ENCODE data around the gene IFIH1. TPM values are rescaled to one million over a fixed set of nuclear protein-coding genes. Genes with fewer than 3 reads are reported as not detected.

The IFIH1 gene
- total RNA-seq, 2 donors from 2014 or later, result 50.3 to 56.0 TPM

DNA sequence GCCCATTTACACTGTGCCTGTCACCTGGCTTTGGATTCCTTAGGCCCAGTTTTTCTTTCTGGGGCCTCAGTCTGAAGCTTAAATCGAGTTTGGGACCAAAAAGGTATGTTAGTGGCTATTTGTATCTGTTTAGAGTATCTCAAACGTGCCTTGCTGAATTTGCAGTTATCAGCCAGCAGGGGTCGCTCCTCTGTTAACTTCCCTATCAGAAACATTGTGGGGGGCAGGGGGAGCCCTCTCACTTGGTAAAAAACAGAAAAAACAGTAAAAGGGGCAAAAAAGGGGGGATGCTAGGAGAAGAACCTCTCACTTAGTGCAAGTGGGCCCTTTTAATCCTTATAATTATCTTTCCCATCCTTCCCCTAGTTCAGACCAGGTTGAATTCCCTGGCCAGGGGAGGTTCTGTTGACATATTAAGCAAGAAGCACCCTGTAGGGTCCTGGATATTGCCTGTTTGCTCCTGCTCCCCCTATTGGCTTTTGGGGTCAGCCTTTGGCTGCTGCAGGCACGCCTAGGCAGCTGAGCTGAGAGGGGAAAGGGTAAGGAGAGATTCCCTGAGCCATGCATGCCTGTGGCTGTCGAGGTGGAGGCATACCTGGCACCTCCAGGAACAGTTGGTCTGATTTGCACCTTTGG lies 8.8 kb upstream of the IFIH1 start:
- DNase-seq (no peak), ATAC-seq (no peak)

DNA sequence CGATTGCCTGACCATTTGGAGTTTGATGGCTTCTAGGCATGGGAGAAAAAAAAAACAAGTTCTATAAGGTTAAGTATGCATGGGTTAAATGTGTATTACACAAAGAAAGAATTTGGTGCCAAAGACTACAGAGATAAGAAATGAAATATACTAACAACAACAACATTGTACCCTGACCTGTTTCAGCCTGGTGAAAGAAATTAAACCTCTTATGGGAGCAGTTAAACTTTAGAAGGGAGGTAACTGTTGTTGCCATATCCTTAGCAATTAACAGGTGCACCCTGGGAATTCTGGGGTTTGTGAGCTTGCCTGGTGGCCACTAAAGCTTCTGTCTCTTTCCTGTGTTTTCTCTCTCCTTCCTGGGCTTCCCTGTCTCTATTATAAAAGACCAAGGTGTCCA lies 6.5 kb upstream of the IFIH1 start:
- no peaks in the 10 kb centered on the region for H3K36me3 Mint-ChIP-seq (ENCODE audit: low read depth)
- DNase-seq (no peak), ATAC-seq (no peak)
- no peaks in the 10 kb centered on the region for H3K9me3 ChIP-seq (ENCODE audit: control insufficient read depth, low read length, poor library complexity, severe bottlenecking)
- no peak overlapping the region for H3K27ac Mint-ChIP-seq
- H3K4me3 Mint-ChIP-seq, result no peak overlapping the region
- H3K4me1 Mint-ChIP-seq, result peaks cover 12% of the 10 kb centered on the region
- no peaks in the 10 kb centered on the region for H3K27me3 Mint-ChIP-seq

More for the DNA sequence above, 8.8 kb upstream of the IFIH1 start:
- Mint-ChIP-seq H3K4me1 (peaks cover 3% of the 10 kb centered on the region), H3K36me3 (ENCODE audit: low read depth) (no peaks in the 10 kb centered on the region), H3K4me3 (no peak overlapping the region), H3K27ac (no peak overlapping the region), H3K27me3 (no peaks in the 10 kb centered on the region)
- H3K9me3 ChIP-seq (ENCODE audit: control insufficient read depth, low read length, poor library complexity, severe bottlenecking), result no peaks in the 10 kb centered on the region

DNA sequence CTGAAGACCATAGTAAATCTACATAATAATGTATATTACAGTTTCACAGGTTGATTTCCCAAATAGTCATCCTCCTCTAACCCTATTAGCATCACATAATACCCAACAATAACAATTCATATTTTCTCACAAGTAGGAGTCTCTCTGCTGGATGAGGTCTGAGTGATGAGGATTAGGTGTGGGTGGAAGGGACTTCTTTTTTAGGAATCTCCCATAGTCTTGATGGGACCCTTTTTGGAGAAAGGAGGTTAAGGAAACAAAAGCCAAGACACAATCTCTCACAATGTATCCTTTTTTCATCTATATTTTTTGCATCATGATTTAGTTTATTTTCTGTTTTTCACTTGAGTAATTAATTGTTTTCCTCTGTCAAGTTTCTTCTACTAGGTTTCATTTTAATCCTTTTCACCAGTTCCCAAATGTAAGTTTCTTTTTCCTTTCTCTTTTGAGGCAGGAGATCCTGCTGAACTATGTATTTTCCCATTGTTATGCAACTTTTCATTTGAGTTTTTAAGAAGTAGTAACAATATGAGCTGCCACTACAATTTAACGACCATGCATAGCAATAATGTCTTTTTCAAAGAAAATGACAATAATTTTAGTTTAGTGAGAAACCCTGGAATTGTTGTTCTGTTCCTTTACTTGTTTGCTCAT lies 2.5 kb upstream of the IFIH1 start:
- peaks cover 2% of the 10 kb centered on the region for H3K36me3 Mint-ChIP-seq (ENCODE audit: low read depth)
- H3K27me3 Mint-ChIP-seq, result no peaks in the 10 kb centered on the region
- H3K9me3 ChIP-seq (ENCODE audit: control insufficient read depth, low read length, poor library complexity, severe bottlenecking), result no peaks in the 10 kb centered on the region
- H3K4me1 Mint-ChIP-seq, result peaks cover 26% of the 10 kb centered on the region
- H3K4me3 Mint-ChIP-seq, result no peak overlapping the region
- no peak for ATAC-seq
- DNase-seq, result no peak
- H3K27ac Mint-ChIP-seq, result peak overlapping the region; percentile 99

DNA sequence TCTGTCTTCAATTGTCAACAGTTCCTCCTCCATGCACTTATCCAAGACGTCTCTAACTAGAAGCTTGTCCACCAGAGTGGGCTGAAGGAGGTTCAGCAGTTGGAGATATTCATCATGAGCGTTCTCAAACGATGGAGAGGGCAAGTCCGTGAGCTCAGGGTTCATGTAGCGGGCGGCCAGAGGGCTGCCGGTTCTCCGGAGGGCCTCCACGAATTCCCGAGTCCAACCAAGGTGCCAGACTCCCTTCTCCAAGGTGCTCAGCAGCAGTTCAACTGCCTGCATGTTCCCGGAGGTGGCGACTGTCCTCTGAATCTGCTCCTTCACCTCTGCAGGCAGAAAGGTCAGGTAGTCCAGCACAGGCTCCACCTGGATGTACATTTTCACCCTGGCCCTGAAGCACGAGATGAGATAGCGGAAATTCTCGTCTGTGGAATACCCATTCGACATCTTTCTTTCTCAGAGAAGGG lies 590 bp downstream of the IFIH1 start:
- Mint-ChIP-seq H3K4me1 (peaks cover 45% of the 10 kb centered on the region), H3K27ac (peak overlapping the region; percentile 99), H3K27me3 (no peaks in the 10 kb centered on the region), H3K4me3 (peak overlapping the region; percentile 95), H3K36me3 (ENCODE audit: low read depth) (peaks cover 2% of the 10 kb centered on the region)
- no peaks in the 10 kb centered on the region for H3K9me3 ChIP-seq (ENCODE audit: control insufficient read depth, low read length, poor library complexity, severe bottlenecking)
- DNase-seq (peak; percentile 11 to 22 (median 14)), ATAC-seq (no peak)

DNA sequence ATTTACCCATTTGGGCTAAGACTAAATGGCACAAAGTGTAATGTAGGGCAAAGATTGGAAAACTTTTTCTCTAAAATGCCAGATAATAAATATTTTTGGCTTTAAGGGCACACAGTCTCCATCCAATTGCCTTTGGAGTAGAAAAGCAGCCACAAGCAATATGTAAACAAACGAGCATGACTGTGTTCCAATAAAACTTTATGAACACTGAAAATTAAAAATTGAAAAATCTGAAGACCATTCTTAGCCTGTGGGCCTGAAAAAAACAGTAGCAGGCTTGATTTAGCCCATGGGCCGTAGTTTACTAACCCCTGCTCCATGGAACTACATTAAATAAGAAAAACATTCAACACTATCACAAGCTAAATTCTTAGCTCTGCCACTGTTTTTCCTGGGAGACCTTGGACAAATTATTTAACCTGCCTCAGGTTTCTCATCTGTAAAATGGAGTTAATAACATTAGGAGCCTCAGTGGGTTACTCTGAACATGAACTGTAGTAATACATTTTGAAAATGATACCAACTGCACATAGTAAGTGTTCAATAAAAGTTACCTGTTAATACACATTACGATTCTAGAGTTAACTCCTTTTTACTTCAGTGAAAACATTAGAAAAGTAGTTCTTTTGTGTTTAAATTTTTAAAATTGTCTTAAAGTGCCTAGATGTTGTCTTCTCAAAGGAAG lies 1.3 kb downstream of the IFIH1 start:
- ATAC-seq (no peak), DNase-seq (no peak)
- H3K4me3 Mint-ChIP-seq, result peak overlapping the region; percentile 95
- peaks cover 2% of the 10 kb centered on the region for H3K36me3 Mint-ChIP-seq (ENCODE audit: low read depth)
- no peaks in the 10 kb centered on the region for H3K9me3 ChIP-seq (ENCODE audit: control insufficient read depth, low read length, poor library complexity, severe bottlenecking)
- H3K27me3 Mint-ChIP-seq, result no peaks in the 10 kb centered on the region
- H3K4me1 Mint-ChIP-seq, result peaks cover 50% of the 10 kb centered on the region
- peak overlapping the region; percentile 99 for H3K27ac Mint-ChIP-seq

DNA sequence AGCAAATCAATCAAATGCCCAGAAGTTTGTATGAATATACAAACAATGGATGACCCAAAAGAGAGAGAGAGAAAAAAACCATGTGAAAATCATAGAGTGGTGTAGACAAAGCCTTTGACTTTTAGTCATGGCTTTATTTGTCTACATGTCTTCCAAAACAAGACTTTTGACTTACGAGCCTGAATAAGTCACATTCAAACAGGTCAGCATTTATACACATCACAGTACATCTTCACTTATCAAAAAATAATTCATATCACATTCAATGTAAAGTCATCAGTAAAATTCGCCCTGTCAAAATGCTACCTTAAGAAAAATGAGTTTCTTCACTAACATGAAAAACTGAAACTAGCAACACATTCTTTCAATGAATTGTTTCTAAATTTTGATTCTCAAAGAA lies 1.9 kb downstream of the IFIH1 start:
- H3K27me3 Mint-ChIP-seq, result no peaks in the 10 kb centered on the region
- DNase-seq (no peak), ATAC-seq (no peak)
- H3K4me1 Mint-ChIP-seq, result peaks cover 54% of the 10 kb centered on the region
- peaks cover 2% of the 10 kb centered on the region for H3K36me3 Mint-ChIP-seq (ENCODE audit: low read depth)
- peak overlapping the region; percentile 99 for H3K27ac Mint-ChIP-seq
- H3K4me3 Mint-ChIP-seq, result peak overlapping the region; percentile 95
- no peaks in the 10 kb centered on the region for H3K9me3 ChIP-seq (ENCODE audit: control insufficient read depth, low read length, poor library complexity, severe bottlenecking)

DNA sequence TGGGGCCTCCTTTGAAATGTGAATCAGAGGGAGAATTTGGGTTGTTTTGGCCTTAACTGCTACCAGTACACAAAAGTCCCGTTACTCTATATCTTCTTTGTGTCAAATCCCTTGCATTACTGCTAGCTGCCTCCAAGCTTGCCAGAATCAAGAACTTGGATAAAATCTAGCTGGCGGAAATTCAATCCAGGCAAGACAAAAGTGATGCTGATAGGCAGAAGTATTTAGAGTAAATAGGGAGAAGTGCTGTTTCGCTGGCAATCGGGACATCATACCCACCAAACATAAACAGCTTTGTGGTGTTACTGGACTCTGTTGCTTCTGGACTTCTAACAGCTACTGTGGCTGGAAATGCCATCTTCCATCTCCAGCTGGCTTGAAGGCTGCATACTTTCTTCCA lies 2.5 kb downstream of the IFIH1 start:
- H3K9me3 ChIP-seq (ENCODE audit: control insufficient read depth, low read length, poor library complexity, severe bottlenecking), result no peaks in the 10 kb centered on the region
- H3K4me1 Mint-ChIP-seq, result peaks cover 50% of the 10 kb centered on the region
- H3K27me3 Mint-ChIP-seq, result no peaks in the 10 kb centered on the region
- H3K27ac Mint-ChIP-seq, result peak overlapping the region; percentile 99
- peaks cover 2% of the 10 kb centered on the region for H3K36me3 Mint-ChIP-seq (ENCODE audit: low read depth)
- peak overlapping the region; percentile 95 for H3K4me3 Mint-ChIP-seq
- no peak for ATAC-seq
- DNase-seq, result no peak

DNA sequence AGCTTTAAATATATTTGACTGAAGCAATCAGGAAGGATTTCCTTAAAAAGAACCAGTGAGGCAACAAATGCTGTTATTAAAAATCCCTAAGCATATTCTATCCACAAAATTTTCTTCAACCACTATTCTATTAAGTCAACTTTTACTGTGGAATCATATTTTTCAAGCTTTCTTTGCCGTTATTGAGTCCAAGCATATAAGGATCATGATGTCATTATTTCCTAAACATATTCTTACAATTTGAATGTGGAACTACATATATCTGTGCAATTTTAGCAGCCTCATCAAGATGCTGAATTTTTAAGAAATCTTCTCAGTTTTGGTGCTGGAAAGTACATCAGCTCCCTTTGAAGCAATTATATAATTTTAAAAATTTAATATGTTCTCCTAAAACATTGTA lies 5.6 kb downstream of the IFIH1 start:
- no peaks in the 10 kb centered on the region for H3K9me3 ChIP-seq (ENCODE audit: control insufficient read depth, low read length, poor library complexity, severe bottlenecking)
- H3K27me3 Mint-ChIP-seq, result no peaks in the 10 kb centered on the region
- no peaks in the 10 kb centered on the region for H3K36me3 Mint-ChIP-seq (ENCODE audit: low read depth)
- H3K27ac Mint-ChIP-seq, result peak overlapping the region; percentile 57
- H3K4me3 Mint-ChIP-seq, result no peak overlapping the region
- DNase-seq (no peak), ATAC-seq (no peak)
- H3K4me1 Mint-ChIP-seq, result peaks cover 58% of the 10 kb centered on the region

DNA sequence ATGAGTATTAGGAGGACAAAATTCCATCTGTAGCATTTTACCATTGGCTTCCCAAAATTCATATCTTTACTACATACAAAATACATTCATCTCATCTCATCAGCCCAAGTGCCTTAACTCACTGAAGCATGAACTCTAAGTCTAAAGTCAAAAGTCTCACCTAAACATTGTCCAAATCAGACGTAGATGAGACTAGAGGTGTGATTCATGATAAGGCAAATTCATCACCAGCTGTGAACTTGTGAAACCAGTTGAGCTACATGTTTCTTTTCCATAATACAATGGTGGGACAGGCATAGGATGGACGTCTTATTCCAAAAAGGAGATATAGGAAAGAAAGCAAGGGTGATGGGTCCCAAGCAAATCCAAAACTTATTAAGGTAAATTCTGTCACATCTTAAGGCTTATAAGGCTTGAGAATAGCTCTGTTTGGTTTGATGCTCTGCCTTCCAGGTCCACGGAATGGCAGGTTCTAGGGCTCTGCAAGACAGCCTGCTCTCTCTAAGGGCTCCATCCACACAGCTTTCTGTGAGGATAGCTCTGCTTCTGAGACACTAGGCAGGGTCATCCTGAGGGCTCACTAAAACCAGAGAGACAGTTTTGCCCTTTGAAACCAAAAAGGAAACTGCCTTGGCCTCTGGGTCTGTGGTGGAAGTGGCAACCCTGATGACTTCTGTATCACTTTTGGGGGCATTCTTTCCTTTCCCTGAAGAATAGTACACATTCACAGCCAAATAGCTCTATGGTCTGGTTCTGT lies 9.6 kb downstream of the IFIH1 start:
- no peaks in the 10 kb centered on the region for H3K36me3 Mint-ChIP-seq (ENCODE audit: low read depth)
- no peak for DNase-seq
- H3K4me1 Mint-ChIP-seq, result peaks cover 35% of the 10 kb centered on the region
- ATAC-seq, result no peak
- H3K4me3 Mint-ChIP-seq, result no peak overlapping the region
- no peaks in the 10 kb centered on the region for H3K27me3 Mint-ChIP-seq
- H3K27ac Mint-ChIP-seq, result peak overlapping the region; percentile 82
- no peaks in the 10 kb centered on the region for H3K9me3 ChIP-seq (ENCODE audit: control insufficient read depth, low read length, poor library complexity, severe bottlenecking)

DNA sequence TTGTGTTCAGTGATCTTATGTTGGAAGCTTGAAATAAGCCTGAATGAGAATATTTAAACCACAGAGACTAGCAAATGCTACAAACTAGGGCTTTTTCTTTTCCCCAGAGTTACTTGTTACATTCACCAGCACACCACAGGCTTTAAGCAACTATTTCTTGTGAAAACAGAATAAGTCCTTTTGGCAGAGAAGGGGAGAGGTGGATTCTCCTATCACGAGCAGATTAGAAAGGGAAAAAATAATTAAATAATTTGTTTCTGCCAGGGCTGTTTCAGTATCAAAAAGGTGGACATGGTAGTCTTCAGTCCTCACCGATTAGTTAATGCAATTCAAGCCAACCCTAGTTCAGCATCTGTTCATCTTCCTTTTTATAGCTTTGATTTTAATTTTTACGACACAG lies 12.6 kb downstream of the IFIH1 start:
- no peaks in the 10 kb centered on the region for H3K9me3 ChIP-seq (ENCODE audit: control insufficient read depth, low read length, poor library complexity, severe bottlenecking)
- DNase-seq, result no peak
- H3K27me3 Mint-ChIP-seq, result no peaks in the 10 kb centered on the region
- H3K36me3 Mint-ChIP-seq (ENCODE audit: low read depth), result no peaks in the 10 kb centered on the region
- H3K4me1 Mint-ChIP-seq, result peaks cover 24% of the 10 kb centered on the region
- ATAC-seq, result no peak
- H3K4me3 Mint-ChIP-seq, result no peak overlapping the region
- H3K27ac Mint-ChIP-seq, result no peak overlapping the region

DNA sequence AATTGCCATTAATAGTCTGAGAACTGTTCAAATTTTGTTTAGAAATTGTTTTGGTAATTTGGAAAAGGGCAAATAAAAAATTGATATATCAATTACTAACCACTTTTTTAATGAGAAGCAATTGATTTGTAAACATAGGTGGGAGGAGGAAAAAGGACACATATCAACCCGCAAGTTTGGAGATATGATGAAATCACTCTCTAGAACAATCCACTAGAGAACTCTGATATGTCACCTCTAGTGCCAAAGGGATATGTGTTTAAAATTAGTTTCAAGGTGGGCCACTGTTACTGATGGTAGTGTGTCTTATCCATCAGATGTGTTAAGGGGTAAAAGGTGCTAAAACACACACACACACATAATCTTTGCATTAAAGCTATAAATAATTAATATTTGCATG lies 16.6 kb downstream of the IFIH1 start:
- Mint-ChIP-seq H3K36me3 (ENCODE audit: low read depth) (no peaks in the 10 kb centered on the region), H3K27ac (no peak overlapping the region), H3K4me3 (no peak overlapping the region), H3K4me1 (peaks cover 6% of the 10 kb centered on the region), H3K27me3 (no peaks in the 10 kb centered on the region)
- H3K9me3 ChIP-seq (ENCODE audit: control insufficient read depth, low read length, poor library complexity, severe bottlenecking), result no peaks in the 10 kb centered on the region
- ATAC-seq (no peak), DNase-seq (no peak)

DNA sequence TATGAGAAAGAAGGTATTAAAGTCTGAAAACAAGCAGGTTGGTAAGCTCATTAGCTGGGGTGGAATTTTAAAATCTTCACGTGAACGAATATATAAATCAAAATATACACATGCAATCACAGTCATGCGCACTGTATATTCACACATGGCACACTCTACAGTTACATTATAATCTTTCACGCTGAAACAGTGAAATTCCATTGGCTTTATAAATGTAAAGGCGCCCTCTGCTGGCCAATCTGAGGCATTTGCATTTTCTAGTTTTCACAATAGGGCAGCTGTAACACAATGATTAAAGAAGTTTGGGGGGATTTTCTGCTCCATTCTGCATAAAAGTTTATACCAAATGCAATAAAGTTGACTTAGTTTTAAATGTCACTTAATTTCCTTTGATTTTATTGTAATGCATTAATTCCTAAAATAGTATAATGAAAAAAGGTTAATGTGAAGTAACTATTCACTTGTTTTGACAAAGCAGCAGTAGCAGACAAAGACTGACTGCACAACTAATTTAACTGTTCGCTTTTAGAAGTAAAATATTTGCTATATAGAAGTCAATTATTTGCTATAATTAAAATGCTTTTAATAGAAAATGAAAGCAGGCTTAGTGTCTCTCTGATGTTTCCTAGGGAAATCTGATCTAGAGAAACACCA lies 17.2 kb downstream of the IFIH1 start:
- Mint-ChIP-seq H3K4me1 (peaks cover 6% of the 10 kb centered on the region), H3K27me3 (no peaks in the 10 kb centered on the region), H3K27ac (no peak overlapping the region), H3K36me3 (ENCODE audit: low read depth) (no peaks in the 10 kb centered on the region), H3K4me3 (no peak overlapping the region)
- no peaks in the 10 kb centered on the region for H3K9me3 ChIP-seq (ENCODE audit: control insufficient read depth, low read length, poor library complexity, severe bottlenecking)
- peak; percentile 85 for ATAC-seq
- DNase-seq, result peak; percentile 27 to 44 (median 36)

DNA sequence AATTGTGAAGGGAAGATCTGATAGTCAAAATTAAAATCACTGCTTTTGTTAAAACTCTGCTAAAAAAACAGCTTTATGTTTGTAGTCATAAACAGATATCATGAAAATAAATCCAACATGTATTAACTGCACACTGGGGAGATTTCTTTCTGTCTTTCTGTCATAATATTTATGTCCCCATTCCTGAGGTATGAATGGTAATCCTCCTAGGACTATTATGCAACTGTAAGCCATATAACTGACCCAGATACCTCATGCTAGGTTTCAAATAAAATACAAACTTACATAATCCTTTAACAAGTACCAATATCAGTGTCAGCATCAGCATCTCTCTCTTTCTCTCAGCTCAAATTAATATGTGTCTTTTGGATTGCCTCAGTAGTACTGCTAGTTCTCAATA lies 18.2 kb downstream of the IFIH1 start:
- no peak overlapping the region for H3K27ac Mint-ChIP-seq
- peaks cover 3% of the 10 kb centered on the region for H3K36me3 Mint-ChIP-seq (ENCODE audit: low read depth)
- DNase-seq (no peak), ATAC-seq (no peak)
- H3K4me3 Mint-ChIP-seq, result no peak overlapping the region
- H3K27me3 Mint-ChIP-seq, result no peaks in the 10 kb centered on the region
- H3K4me1 Mint-ChIP-seq, result peaks cover 8% of the 10 kb centered on the region
- H3K9me3 ChIP-seq (ENCODE audit: control insufficient read depth, low read length, poor library complexity, severe bottlenecking), result no peaks in the 10 kb centered on the region
